ENCODE results near the gene SECTM1.
"Not testable (repeated sequence)": the region's sequence is repeated elsewhere in the genome, so short reads cannot be mapped to it uniquely, and the experiment has no call there.

Gene SECTM1

GRCh38 chr17:82333279-82334171 lies at the start of gene SECTM1:
TSS of gene SECTM1 (minus strand) at chr17:82333766. CDS start at chr17:82327240, 6,526 bp downstream.
- no peak for FAIRE-seq

- FAIRE-seq = no peak
These were observed 49.3 kb upstream of the SECTM1 start for GRCh38 chr17:82382933-82383255.

- not testable (repeated sequence) for FAIRE-seq
These were observed 48.8 kb upstream of the SECTM1 start for GRCh38 chr17:82382220-82382932.

- not testable (repeated sequence) for FAIRE-seq
These were observed 48.1 kb upstream of the SECTM1 start for GRCh38 chr17:82381703-82382009.

GRCh38 chr17:82380860-82381702 lies 47.5 kb upstream of the SECTM1 start:
- no peak for FAIRE-seq

- FAIRE-seq = no peak
These were observed 45.1 kb upstream of the SECTM1 start for GRCh38 chr17:82378741-82379021.

GRCh38 chr17:82377924-82378740 lies 44.6 kb upstream of the SECTM1 start:
- FAIRE-seq = no peak

DNA sequence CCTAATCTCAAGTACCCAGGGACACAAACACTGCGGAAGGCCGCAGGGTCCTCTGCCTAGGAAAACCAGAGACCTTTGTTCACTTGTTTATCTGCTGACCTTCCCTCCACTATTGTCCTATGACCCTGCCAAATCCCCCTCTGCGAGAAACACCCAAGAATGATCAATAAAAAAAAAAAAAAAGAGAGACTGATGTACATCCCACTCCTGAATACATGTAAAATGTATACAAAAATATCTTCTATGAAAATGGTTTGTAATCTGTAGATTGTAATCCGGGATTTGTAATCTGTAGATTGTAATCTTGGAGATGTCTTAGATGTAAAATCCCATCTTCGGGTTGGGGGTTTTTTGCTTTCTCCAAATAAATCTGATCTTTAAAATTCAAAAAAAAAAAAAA lies 43.7 kb upstream of the SECTM1 start:
- not testable (repeated sequence) for FAIRE-seq

GRCh38 chr17:82376042-82376730 lies 42.6 kb upstream of the SECTM1 start:
- no peak for FAIRE-seq

GRCh38 chr17:82375359-82376041 lies 41.9 kb upstream of the SECTM1 start:
- FAIRE-seq = no peak

GRCh38 chr17:82374626-82375331 lies 41.2 kb upstream of the SECTM1 start:
- no peak for FAIRE-seq

DNA sequence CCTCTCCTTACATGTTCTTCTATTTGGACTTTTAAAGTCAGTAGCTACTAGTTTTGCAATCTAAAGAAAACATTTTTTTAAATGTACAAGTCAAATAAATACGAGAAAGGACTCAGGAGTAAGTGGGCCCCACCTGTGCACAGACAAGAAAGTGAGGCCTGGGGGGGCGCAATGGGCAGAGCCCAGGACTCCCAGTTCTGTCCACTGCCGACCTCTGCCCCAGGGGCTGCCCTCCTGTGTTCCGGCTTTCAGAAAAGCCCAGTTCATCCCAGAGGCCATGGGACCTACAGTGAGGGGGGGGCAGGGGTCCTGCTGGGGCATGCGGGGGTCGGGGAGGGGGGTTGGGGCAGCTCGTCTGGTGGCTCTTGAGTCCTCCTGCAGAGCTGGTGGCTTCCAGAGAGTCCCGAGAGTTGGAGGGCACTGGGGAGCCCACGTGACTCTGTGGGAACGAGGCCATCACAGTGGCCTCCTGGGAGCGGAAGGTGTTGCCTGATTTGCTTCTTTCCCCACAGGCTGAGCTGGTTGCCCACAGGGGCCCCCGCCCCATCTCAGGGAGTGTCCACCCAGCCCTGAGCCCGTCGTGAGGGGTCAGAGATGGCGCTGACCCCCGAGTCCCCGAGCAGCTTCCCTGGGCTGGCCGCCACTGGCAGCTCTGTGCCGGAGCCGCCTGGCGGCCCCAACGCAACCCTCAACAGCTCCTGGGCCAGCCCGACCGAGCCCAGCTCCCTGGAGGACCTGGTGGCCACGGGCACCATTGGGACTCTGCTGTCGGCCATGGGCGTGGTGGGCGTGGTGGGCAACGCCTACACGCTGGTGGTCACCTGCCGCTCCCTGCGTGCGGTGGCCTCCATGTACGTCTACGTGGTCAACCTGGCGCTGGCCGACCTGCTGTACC lies 40.4 kb upstream of the SECTM1 start:
- no peak for FAIRE-seq

DNA sequence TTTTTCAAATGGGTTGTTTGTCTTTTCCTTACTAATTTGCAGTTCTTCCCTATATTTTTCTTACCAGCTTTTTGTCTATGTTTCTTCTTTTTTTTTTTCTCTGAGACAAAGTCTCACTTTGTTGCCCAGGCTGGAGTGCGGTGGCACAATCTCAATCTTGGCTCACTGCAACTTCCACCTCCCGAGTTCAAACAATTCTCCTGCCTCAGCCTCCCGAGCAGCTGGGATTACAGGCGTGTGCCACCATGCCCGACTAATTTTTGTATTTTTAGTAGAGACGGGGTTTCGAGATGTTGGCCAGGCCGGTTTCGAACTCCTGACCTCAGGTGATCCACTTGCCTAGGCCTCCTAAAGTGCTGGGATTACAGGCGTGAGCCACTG lies 39.5 kb upstream of the SECTM1 start:
- FAIRE-seq = not testable (repeated sequence)

GRCh38 chr17:82372249-82373071 lies 38.9 kb upstream of the SECTM1 start:
- no peak for FAIRE-seq

GRCh38 chr17:82371333-82372248 lies 38.0 kb upstream of the SECTM1 start, which contains the start of gene UTS2R:
TSS of gene UTS2R (plus strand) at chr17:82371765. CDS start at chr17:82374325, 2,560 bp downstream.
- FAIRE-seq = no peak

DNA sequence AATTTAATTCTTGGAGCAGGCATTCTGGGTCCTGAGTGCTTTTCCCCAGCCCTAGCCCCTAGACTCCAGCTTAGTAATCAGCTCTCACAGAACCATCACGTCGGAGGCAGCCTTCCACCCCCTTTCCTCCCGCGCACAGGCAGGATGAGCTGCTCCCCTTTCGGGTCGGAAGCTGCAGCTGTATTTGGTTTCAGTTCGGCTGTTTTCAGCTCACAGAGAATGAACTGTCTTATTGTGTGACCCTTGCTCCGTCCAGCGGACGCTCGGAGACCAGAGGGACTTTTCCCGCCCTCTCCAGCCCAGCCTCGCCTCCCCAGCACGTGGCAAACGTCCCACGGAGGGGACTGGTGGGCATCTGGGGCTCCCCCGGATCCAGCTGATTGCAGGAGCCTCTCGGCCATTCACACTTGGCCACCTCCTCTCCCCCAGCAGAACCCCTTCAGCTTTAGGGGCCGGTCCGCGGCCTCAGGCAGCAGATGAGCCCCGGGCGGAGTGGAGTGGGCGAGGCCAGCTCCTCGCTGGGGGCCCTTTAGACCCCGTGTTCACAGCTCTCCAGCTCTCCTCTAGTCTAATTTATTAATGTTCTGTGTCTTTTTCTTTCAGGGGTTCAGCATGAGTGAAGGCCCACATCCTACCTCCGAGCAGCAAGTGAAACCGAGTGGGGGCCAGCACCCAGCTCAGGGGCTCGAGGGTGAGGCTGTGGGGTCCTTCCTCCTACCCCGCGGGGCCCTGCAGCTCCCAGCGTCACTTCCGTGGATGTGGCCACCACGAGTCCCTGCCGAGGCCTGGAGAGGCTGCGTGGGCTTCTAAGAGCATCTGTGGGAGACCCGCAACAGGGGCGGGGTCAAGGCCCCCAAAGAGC lies 37.1 kb upstream of the SECTM1 start:
- FAIRE-seq = no peak

DNA sequence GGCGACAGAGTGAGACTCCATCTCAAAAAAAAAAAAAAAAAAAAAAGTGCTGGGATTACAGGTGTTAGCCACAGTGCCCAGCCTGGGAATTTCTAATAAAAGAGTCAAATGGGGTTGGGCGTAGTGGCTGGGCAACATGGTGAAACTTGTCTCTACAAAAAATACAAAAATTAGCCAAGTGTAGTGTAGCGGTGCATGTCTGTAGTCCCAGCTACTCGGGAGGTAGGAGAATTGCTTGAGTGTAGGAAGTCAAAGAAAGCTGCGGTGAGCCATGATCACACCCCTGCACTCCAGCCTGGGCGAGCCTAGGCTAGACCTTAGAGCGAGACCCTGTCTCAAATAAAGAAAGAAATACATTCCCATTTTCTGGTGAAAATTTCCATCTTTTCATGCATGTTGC lies 35.6 kb upstream of the SECTM1 start:
- no peak for FAIRE-seq

Measured in G401.6 (cell line).